OCI-LY7 (cell line): ENCODE measurements around the gene CRADD. TPM values are rescaled to one million over a fixed set of nuclear protein-coding genes. Genes with fewer than 3 reads are reported as not detected.

Experiments used
- BruUV-seq: library from RNA; stranded (reverse); fragments of 400-500 nt; replicated peaks from 2 replicates; lab custom pipeline; 2021; lab: Mats Ljungman, UMichigan
- CTCF ChIA-PET: fragments of 300-600 bp; sonication (Branson Sonifier 250); formaldehyde crosslinking; loops from one replicate; lab custom pipeline; 2022; ENCODE audit warnings: antibody characterized with exemption; ENCODE audit not compliant: unreplicated experiment; lab: Charles Lee
- POLR2A ChIA-PET: fragments of 300-600 bp; sonication (Branson Sonifier 250); formaldehyde crosslinking; loops from one replicate; lab custom pipeline; 2022; ENCODE audit warnings: antibody characterized with exemption; lab: Charles Lee
- DNase-seq: peaks from one replicate; pipeline ENCODE4 v3.0.0-alpha.2; 2015; ENCODE audit warnings: low spot score
- H2AFZ ChIP-seq: fragments of 200-600 bp; sonication (generic), shearing (Covaris generic); 2 replicates; pipeline ENCODE4 v1.6.1; 2014; ENCODE audit warnings: mild to moderate bottlenecking, antibody characterized with exemption, low read length, moderate library complexity
- H3K27ac ChIP-seq: fragments of 200-600 bp; sonication (generic); 2 replicates; pipeline ENCODE4 v1.5.1; 2014; ENCODE audit warnings: mixed run types, low read depth, mild to moderate bottlenecking, moderate library complexity, low read length, inconsistent platforms; ENCODE audit not compliant: poor library complexity, severe bottlenecking
- H3K36me3 ChIP-seq: fragments of 200-600 bp; sonication (generic); 2 replicates; pipeline ENCODE4 v1.6.1; 2014; ENCODE audit warnings: mild to moderate bottlenecking, antibody characterized with exemption, low read length, moderate library complexity, mixed read lengths; ENCODE audit not compliant: insufficient read depth
- H3K4me1 ChIP-seq: fragments of 200-600 bp; sonication (generic); 2 replicates; pipeline ENCODE4 v1.5.1; 2014; ENCODE audit warnings: mild to moderate bottlenecking, low read length; ENCODE audit not compliant: insufficient read depth, poor library complexity, severe bottlenecking
- H3K4me2 ChIP-seq: fragments of 200-600 bp; sonication (generic); 2 replicates; pipeline ENCODE4 v1.6.1; 2014; ENCODE audit warnings: mild to moderate bottlenecking, low read length
- H3K4me3 ChIP-seq: fragments of 200-600 bp; sonication (generic); 2 replicates; pipeline ENCODE4 v1.5.1; 2014; ENCODE audit warnings: mild to moderate bottlenecking, low read depth, low read length; ENCODE audit not compliant: poor library complexity, severe bottlenecking
- H3K79me2 ChIP-seq: fragments of 200-600 bp; sonication (generic); 2 replicates; pipeline ENCODE4 v1.6.1; 2016; ENCODE audit warnings: low read depth, mild to moderate bottlenecking, low read length, moderate library complexity, mixed read lengths; ENCODE audit not compliant: insufficient read depth
- H3K9me2 ChIP-seq: fragments of 200-600 bp; sonication (generic); 2 replicates; pipeline ENCODE4 v1.6.1; 2016; ENCODE audit warnings: mild to moderate bottlenecking, low read length, mixed read lengths; ENCODE audit not compliant: insufficient read depth
- H3K9me3 ChIP-seq: fragments of 200-600 bp; sonication (generic); 2 replicates; pipeline ENCODE4 v1.6.1; 2014; ENCODE audit warnings: mild to moderate bottlenecking, mixed run types, low read length, mixed read lengths
- H4K20me1 ChIP-seq: fragments of 200-600 bp; sonication (generic); 2 replicates; pipeline ENCODE4 v1.6.1; 2014; ENCODE audit warnings: mild to moderate bottlenecking, antibody characterized with exemption, low read length, moderate library complexity, mixed read lengths; ENCODE audit not compliant: insufficient read depth
- EZH2phosphoT487 ChIP-seq: fragments of 200-600 bp; sonication (generic); IDR thresholded peaks from 2 replicates; pipeline ENCODE4 v1.6.1; 2018; ENCODE audit warnings: low read depth, borderline replicate concordance, mild to moderate bottlenecking, mixed run types, antibody characterized with exemption, low read length, moderate library complexity, mixed read lengths
- intact Hi-C: fragments of 100-400 bp; cut with micrococcal nuclease; formaldehyde crosslinking; loops from one replicate; pipeline ENCODE4 v1.10.0; 2022; ENCODE audit not compliant: unreplicated experiment
- total RNA-seq, 2 experiments: library from RNA; depleted of rRNA in 1 of 2; stranded (reverse); fragments of >200 nt in 1 of 2; shearing (Covaris generic) in 1 of 2; gene quantifications; 2 replicates each; pipeline ENCODE4 v1.2.3, GENCODE V29; 2014 to 2022
- TF ChIP-seq, protein P1 (sequence below): fragments of 200-600 bp; sonication (generic); conservative IDR thresholded peaks from 2 replicates; pipeline ENCODE4 v1.5.1; 2014; ENCODE audit warnings: mild to moderate bottlenecking, antibody characterized with exemption, low read length, moderate library complexity, mixed read lengths

The CRADD gene
- total RNA-seq, 2 experiments from 2014 or later = 10.5 to 16.8 TPM

DNA sequence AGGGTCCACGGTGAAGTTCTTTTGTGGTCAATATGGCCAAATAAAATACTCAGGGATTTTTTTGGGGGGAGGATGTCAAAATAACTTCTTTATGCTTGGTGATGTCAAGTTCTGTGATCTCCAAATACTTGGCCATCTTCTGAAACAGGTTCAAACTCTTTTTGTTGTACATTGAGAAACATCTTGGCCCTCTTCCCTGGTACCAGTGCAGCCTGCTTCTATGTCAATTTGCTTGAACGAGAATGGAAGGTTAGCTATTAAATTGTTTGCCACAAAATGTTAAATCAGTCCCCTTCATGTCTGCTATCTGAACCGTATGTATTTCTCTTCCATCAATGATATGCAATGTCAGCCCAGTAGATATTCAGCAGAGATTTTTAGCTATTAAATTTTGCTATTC lies 6.1 kb upstream of the CRADD start:
- Histone ChIP-seq H2AFZ (no peak overlapping the region; the same call in 1 of the 2 replicates), H4K20me1 (no peaks in the 10 kb centered on the region), H3K9me3 (no peaks in the 10 kb centered on the region), H3K79me2 (no peaks in the 10 kb centered on the region), H3K4me1 (no peaks in the 10 kb centered on the region), H3K4me3 (no peak overlapping the region), H3K36me3 (no peaks in the 10 kb centered on the region), H3K4me2 (no peak overlapping the region), H3K27ac (no peak overlapping the region), H3K9me2 (no peaks in the 10 kb centered on the region)
- intact Hi-C loops = loop anchor here (10.0 kb wide), 1 partner anchor 226 kb away; the partner anchor contains the start of gene UBE2N
- ChIA-PET POLR2A (interaction anchor here (1.0 kb wide), 1 partner anchor 15 kb away, joined by 3 read pairs; no protein-coding TSS in a partner anchor), CTCF (no interaction called here)
- no TSS peak for BruUV-seq
- TF ChIP-seq EZH2phosphoT487 = no peak
- TF ChIP-seq, protein P1, sequence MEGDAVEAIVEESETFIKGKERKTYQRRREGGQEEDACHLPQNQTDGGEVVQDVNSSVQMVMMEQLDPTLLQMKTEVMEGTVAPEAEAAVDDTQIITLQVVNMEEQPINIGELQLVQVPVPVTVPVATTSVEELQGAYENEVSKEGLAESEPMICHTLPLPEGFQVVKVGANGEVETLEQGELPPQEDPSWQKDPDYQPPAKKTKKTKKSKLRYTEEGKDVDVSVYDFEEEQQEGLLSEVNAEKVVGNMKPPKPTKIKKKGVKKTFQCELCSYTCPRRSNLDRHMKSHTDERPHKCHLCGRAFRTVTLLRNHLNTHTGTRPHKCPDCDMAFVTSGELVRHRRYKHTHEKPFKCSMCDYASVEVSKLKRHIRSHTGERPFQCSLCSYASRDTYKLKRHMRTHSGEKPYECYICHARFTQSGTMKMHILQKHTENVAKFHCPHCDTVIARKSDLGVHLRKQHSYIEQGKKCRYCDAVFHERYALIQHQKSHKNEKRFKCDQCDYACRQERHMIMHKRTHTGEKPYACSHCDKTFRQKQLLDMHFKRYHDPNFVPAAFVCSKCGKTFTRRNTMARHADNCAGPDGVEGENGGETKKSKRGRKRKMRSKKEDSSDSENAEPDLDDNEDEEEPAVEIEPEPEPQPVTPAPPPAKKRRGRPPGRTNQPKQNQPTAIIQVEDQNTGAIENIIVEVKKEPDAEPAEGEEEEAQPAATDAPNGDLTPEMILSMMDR = no peak
- no peak for DNase-seq

DNA sequence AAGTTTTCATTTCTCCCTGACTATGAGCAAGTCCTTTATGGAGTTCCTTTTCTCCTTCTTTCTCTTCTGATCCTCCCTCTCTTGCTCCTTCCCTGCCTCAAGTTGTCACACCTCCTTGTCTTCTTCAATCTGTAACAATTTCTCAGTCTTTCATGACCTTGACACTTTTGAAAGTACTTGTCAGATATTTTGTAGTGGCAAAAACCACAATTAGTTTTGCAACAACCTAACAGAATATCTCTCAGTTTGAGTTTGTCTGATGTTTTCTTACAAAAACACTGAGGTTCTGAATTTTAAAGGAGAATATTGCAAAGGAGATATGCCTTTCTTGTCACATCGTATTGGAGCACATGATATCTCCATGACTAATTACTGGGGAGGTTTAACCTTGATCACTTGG lies 4.1 kb upstream of the CRADD start:
- intact Hi-C loops = loop anchor here (10.0 kb wide), 1 partner anchor 228 kb away; the partner anchor contains the start of gene UBE2N
- Histone ChIP-seq H3K9me2 (no peaks in the 10 kb centered on the region), H3K36me3 (no peaks in the 10 kb centered on the region), H2AFZ (no peak overlapping the region), H3K4me1 (peaks cover 11% of the 10 kb centered on the region), H3K9me3 (no peaks in the 10 kb centered on the region), H3K4me2 (no peak overlapping the region), H3K79me2 (no peaks in the 10 kb centered on the region), H3K27ac (no peak overlapping the region), H3K4me3 (no peak overlapping the region), H4K20me1 (no peaks in the 10 kb centered on the region)
- no peak for DNase-seq
- ChIA-PET CTCF (no interaction called here), POLR2A (no interaction called here)
- no TSS peak for BruUV-seq
- TF ChIP-seq, protein P1 = no peak
- no peak for TF ChIP-seq EZH2phosphoT487

DNA sequence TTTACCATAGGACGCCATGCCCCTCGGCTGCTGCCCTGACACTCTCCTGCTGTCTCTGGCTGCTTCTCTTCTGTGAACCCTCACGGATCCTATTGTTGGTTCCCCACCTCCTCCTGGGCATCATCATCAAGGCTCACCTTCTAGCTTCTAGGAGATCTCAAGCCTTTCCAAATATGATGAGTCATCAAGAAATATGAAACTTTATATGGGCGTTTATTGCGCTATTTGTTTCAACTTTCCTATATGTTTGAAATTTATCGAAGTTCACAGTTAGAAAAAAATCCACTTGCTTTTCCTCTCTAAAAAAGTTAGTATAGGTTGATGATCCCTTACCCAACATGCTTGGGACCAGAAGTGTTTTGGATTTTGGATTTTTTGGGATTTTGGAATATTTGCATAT lies 2.8 kb upstream of the CRADD start:
- Histone ChIP-seq H4K20me1 (no peaks in the 10 kb centered on the region), H3K27ac (no peak overlapping the region), H3K4me2 (no peak overlapping the region), H3K9me3 (no peaks in the 10 kb centered on the region), H3K36me3 (no peaks in the 10 kb centered on the region), H3K4me1 (peaks cover 19% of the 10 kb centered on the region), H3K9me2 (no peaks in the 10 kb centered on the region), H3K4me3 (no peak overlapping the region), H3K79me2 (no peaks in the 10 kb centered on the region), H2AFZ (no peak overlapping the region)
- CTCF ChIA-PET = no interaction called here
- DNase-seq = no peak
- POLR2A ChIA-PET = interaction anchor here (0.7 kb wide), 1 partner anchor 103 kb away, joined by 3 read pairs; no protein-coding TSS in a partner anchor
- intact Hi-C loops = loop anchor here (10.0 kb wide), 1 partner anchor 230 kb away; the partner anchor contains the start of gene UBE2N
- BruUV-seq = no TSS peak
- no peak for TF ChIP-seq EZH2phosphoT487
- TF ChIP-seq, protein P1 = no peak
